Gastrocnemius medialis (tissue), 4 donors: ENCODE measurements around the gene DSG1. TPM values are rescaled to one million over a fixed set of nuclear protein-coding genes. Genes with fewer than 3 reads are reported as not detected.

ENCODE experiments used
- ATAC-seq, 2 donors: fragments of 150-250 bp; one replicate each; pipeline ENCODE4 v1.9.1; 2016
- DNase-seq, 2 donors: peaks; one replicate each; pipeline ENCODE4 v3.0.0-alpha.2; 2019
- H3K27ac ChIP-seq, 4 donors: fragments of 200-600 bp; sonication (generic); 1 replicate in 1 of 4; 2 replicates in 3 of 4; pipeline ENCODE4 v1.5.1; 2016 to 2018; ENCODE audit warnings: mild to moderate bottlenecking in 2 of 4, moderate library complexity in 1 of 4
- H3K27me3 ChIP-seq, 3 donors: fragments of 200-600 bp; sonication (generic) in 2 of 3; 1 replicate in 1 of 3; 2 replicates in 2 of 3; pipeline versions ENCODE4 v1.5.1 to v1.6.0; 2016 to 2019; ENCODE audit warnings: mild to moderate bottlenecking in 1 of 3, moderate library complexity in 1 of 3
- H3K36me3 ChIP-seq, 2 donors: fragments of 200-600 bp; sonication (generic) in 1 of 2; one replicate each; pipeline ENCODE4 v1.5.1; 2017 to 2018
- H3K4me1 ChIP-seq, 2 donors: fragments of 200-600 bp; sonication (generic) in 1 of 2; one replicate each; pipeline ENCODE4 v1.5.1; 2016 to 2017; ENCODE audit warnings: mild to moderate bottlenecking in 2 of 2
- H3K4me3 ChIP-seq, 4 donors: fragments of 200-600 bp; sonication (generic) in 3 of 4; 1 replicate in 1 of 4; 2 replicates in 3 of 4; pipeline ENCODE4 v1.5.1; 2016 to 2019; ENCODE audit warnings: mild to moderate bottlenecking in 2 of 4
- H3K9me3 ChIP-seq, 3 donors: fragments of 200-600 bp; sonication (generic) in 2 of 3; 1 replicate in 1 of 3; 2 replicates in 2 of 3; pipeline ENCODE4 v1.5.1; 2016 to 2019
- POLR2A ChIP-seq, 2 donors: fragments of 450-650 bp; IDR thresholded peaks; one replicate each; pipeline ENCODE4 v1.6.1; 2017; ENCODE audit warnings: antibody characterized with exemption in 2 of 2, mild to moderate bottlenecking in 2 of 2, moderate library complexity in 2 of 2
- in situ Hi-C, 4 donors: fragments of 200-750 bp; cut with MboI; loops; one replicate each; pipeline versions ENCODE4 v1.15.0 to v1.8.0; 2017; ENCODE audit warnings: low sequenced_read_pairs in 4 of 4
- intact Hi-C: fragments of 100-400 bp; cut with DNase I; formaldehyde crosslinking; loops from one replicate; pipeline ENCODE4 v1.15.1; 2023; ENCODE audit warnings: low total_unique reads
- total RNA-seq, 4 donors: library from RNA; depleted of rRNA; stranded (reverse); fragments of >200 nt; gene quantifications; one replicate each; pipeline versions ENCODE4 v1.1.0 to v1.2.3, GENCODE V29; 2016
- TF ChIP-seq, protein P1 (sequence below), 5 experiments: fragments of 450-650 bp in 3 of 5; fragments of 200-600 bp in 2 of 5; sonication (generic) in 2 of 5; IDR thresholded peaks in 4 of 5; conservative IDR thresholded peaks in 1 of 5; 1 replicate in 4 of 5; 2 replicates in 1 of 5; pipeline ENCODE4 v1.5.1; 2016 to 2019; ENCODE audit warnings: antibody characterized with exemption in 5 of 5, mild to moderate bottlenecking in 3 of 5, moderate library complexity in 3 of 5

DSG1 gene
- total RNA-seq, 4 donors from 2014 or later = not detected

GRCh38 chr18:31401156-31402025 lies 83.4 kb downstream of the DSG1 start:
- Histone ChIP-seq H3K27ac (no peak overlapping the region), H3K4me1 (peaks cover 0 to 3% of the 10 kb centered on the region in 2 donors), H3K9me3 (no peaks in the 10 kb centered on the region), H3K36me3 (no peaks in the 10 kb centered on the region), H3K4me3 (no peak overlapping the region), H3K27me3 (no peaks in the 10 kb centered on the region)
- DNase-seq = no peak
- intact Hi-C loops = no loop called here
- TF ChIP-seq POLR2A (IDR thresholded peaks at IDR 0.05) = no peak
- TF ChIP-seq, protein P1, sequence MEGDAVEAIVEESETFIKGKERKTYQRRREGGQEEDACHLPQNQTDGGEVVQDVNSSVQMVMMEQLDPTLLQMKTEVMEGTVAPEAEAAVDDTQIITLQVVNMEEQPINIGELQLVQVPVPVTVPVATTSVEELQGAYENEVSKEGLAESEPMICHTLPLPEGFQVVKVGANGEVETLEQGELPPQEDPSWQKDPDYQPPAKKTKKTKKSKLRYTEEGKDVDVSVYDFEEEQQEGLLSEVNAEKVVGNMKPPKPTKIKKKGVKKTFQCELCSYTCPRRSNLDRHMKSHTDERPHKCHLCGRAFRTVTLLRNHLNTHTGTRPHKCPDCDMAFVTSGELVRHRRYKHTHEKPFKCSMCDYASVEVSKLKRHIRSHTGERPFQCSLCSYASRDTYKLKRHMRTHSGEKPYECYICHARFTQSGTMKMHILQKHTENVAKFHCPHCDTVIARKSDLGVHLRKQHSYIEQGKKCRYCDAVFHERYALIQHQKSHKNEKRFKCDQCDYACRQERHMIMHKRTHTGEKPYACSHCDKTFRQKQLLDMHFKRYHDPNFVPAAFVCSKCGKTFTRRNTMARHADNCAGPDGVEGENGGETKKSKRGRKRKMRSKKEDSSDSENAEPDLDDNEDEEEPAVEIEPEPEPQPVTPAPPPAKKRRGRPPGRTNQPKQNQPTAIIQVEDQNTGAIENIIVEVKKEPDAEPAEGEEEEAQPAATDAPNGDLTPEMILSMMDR (IDR thresholded peaks at IDR 0.05 in 4 of 5, conservative IDR thresholded peaks at IDR 0.05 in 1 of 5) = no peak
- in situ Hi-C loops = no loop called here
- ATAC-seq = no peak

DNA sequence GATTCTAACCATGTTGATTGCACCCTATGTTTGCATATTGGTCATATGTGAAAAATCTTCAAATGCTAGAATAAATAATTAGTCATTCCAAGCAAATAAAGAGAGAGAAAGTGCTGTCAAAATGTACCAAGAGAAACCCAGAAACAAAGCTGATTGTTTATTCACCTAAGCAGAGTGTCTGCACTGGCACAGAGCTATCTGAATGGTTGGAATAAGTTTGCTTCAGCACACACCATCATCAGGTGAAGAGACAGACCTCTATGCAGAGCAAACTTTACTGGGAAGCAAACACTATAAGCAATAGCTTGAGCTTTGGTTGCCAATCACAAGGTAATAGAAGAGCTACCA lies 84.0 kb downstream of the DSG1 start:
- H3K9me3 ChIP-seq = no peaks in the 10 kb centered on the region
- no peak for ATAC-seq
- H3K27ac ChIP-seq = no peak overlapping the region
- H3K27me3 ChIP-seq = no peaks in the 10 kb centered on the region
- in situ Hi-C loops (no loop called here), intact Hi-C loops (no loop called here)
- no peaks in the 10 kb centered on the region for H3K36me3 ChIP-seq
- H3K4me1 ChIP-seq = peaks cover 0 to 3% of the 10 kb centered on the region in 2 donors
- no peak for TF ChIP-seq POLR2A (IDR thresholded peaks at IDR 0.05)
- TF ChIP-seq, protein P1 (IDR thresholded peaks at IDR 0.05 in 4 of 5, conservative IDR thresholded peaks at IDR 0.05 in 1 of 5) = no peak
- H3K4me3 ChIP-seq = no peak overlapping the region
- no peak for DNase-seq

DNA sequence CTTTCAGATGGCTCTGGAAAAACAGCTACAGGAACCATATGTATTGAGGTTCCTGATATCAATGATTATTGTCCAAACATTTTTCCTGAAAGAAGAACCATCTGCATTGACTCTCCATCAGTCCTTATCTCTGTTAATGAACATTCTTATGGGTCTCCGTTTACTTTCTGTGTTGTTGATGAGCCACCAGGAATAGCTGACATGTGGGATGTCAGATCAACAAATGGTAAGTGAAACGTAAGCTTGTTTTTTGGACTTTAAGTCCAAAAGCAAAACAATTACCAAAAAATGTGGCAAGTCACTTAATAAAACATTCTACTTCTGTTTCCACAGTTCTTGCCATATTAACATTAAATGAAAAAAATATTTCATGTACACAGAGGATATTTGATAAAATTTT lies 85.4 kb downstream of the DSG1 start:
- H3K4me3 ChIP-seq = no peak overlapping the region
- DNase-seq (no peak), ATAC-seq (no peak)
- intact Hi-C loops = no loop called here
- H3K4me1 ChIP-seq = peaks cover 0 to 3% of the 10 kb centered on the region in 2 donors
- in situ Hi-C loops = no loop called here
- no peak overlapping the region for H3K27ac ChIP-seq
- H3K27me3 ChIP-seq = no peaks in the 10 kb centered on the region
- H3K9me3 ChIP-seq = no peaks in the 10 kb centered on the region
- no peaks in the 10 kb centered on the region for H3K36me3 ChIP-seq
- TF ChIP-seq, protein P1 (IDR thresholded peaks at IDR 0.05 in 4 of 5, conservative IDR thresholded peaks at IDR 0.05 in 1 of 5) = no peak
- no peak for TF ChIP-seq POLR2A (IDR thresholded peaks at IDR 0.05)

Other genes starting within 250 kb of the DSG1 start
- 1 to 10 TPM in 1 of 4 donors, under 1 TPM in 3; 0.56 to 1.2 (median 0.73) TPM for gene DSC2, start 215.7 kb upstream of the DSG1 start, total RNA-seq
- gene DSC1, start 155.3 kb upstream of the DSG1 start, total RNA-seq = not detected
- not detected for gene DSG4, start 58.6 kb downstream of the DSG1 start, total RNA-seq
- not detected for gene DSG3, start 129.6 kb downstream of the DSG1 start, total RNA-seq
- 1 to 10 TPM in 3 of 4 donors, under 1 TPM in 1; 0.61 to 3.7 (median 2.0) TPM for gene DSG2, start 180.0 kb downstream of the DSG1 start, total RNA-seq